Left ventricle myocardium superior (tissue), 1 donor: ENCODE measurements around the gene CREG1. TPM values are rescaled to one million over a fixed set of nuclear protein-coding genes. Genes with fewer than 3 reads are reported as not detected.
"Not testable (repeated sequence)": the region's sequence is repeated elsewhere in the genome, so short reads cannot be mapped to it uniquely, and the experiment has no call there.

ENCODE experiments used
- ATAC-seq: fragments of 200-7000 bp; cut with Tn5 transposase; one replicate; pipeline ENCODE4 v1.9.1; 2020; ENCODE audit warnings: mild to moderate bottlenecking, moderate library complexity
- DNase-seq: peaks from one replicate; pipeline ENCODE4 v3.0.0-alpha.2; 2020
- intact Hi-C: fragments of 100-400 bp; cut with micrococcal nuclease; formaldehyde crosslinking; loops from one replicate; pipeline ENCODE4 v1.11.0; 2022
- total RNA-seq: library from RNA; stranded (reverse); fragmentation: NEBNext Ultra II Directional; extraction: Animal tissue kit (Norgen Biotek cat#: 25700); gene quantifications from one replicate; pipeline ENCODE4 v1.2.1, GENCODE V29; 2021
- donor health status: DM: no; HTN: yes; CAD: no; lungs with severe emphysema.

CREG1 gene
- total RNA-seq, 1 donor from 2014 or later, result 75.1 TPM

DNA sequence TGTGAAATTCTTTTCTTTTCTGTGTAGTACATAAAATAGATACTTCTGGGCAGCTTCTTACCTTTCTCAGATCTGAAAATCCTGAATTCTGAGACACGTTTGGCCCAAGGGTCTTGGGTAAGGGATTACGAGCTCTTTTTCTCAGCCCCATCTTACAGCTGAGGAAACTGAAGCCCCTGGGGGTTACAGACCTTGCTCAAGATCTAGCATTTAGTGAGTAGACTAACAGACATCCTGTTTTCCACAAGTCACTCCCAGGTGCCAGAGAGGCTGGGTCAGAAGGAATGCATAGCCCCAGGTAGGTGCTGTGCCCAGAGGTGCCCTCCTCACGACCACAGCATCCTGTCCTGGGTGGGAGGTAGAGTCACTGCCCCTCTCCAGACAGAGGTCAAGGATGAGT lies 13.2 kb upstream of the CREG1 start:
- no peak for ATAC-seq
- no peak for DNase-seq
- intact Hi-C loops, result no loop called here

GRCh38 chr1:167565922-167566321 lies 12.4 kb upstream of the CREG1 start:
- intact Hi-C loops, result no loop called here
- DNase-seq (no peak), ATAC-seq (no peak)

- no peak for DNase-seq
- intact Hi-C loops, result no loop called here
- peak; percentile 73 for ATAC-seq
These were observed 11.2 kb upstream of the CREG1 start for GRCh38 chr1:167564612-167565270.

DNA sequence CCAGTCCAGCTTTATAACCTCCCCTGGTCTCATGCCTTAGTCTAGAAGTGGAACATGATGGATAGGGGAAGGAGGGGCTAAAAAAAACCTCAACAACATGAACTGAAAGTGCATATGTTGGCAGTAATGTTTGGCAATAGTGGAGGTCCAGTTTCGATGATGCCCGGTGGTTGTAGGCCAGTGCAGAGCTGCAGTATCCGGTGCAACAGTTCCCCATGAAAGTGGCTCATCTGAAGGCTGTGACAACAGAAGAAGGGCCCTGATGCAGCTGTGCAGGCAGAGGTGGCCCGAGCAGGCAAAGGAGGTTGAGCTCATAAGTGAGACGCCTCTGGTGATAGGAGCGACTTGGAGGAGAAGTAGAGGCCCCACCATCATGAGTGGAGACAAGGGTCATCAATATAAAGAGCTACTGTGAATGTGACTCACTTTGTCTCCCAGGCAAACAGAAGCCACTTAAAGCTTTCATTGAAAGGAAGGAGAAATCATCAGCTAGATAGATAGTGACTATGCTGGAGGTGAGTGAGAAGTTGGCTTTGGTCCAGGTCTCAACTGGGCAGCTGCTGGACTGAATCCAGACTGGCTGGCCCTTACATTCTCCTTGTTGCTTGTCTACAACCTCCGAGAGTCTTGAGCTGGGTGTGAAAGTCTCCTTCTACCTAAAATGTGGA lies 10.2 kb upstream of the CREG1 start:
- DNase-seq (no peak), ATAC-seq (peak; percentile 76)
- intact Hi-C loops, result no loop called here

- intact Hi-C loops, result no loop called here
These were observed 9.1 kb upstream of the CREG1 start for GRCh38 chr1:167562702-167563101.

GRCh38 chr1:167561753-167562152 lies 8.2 kb upstream of the CREG1 start:
- DNase-seq (no peak), ATAC-seq (no peak)
- intact Hi-C loops, result no loop called here

More at GRCh38 chr1:167562702-167563101, 9.1 kb upstream of the CREG1 start:
- no peak for ATAC-seq
- DNase-seq, result no peak

DNA sequence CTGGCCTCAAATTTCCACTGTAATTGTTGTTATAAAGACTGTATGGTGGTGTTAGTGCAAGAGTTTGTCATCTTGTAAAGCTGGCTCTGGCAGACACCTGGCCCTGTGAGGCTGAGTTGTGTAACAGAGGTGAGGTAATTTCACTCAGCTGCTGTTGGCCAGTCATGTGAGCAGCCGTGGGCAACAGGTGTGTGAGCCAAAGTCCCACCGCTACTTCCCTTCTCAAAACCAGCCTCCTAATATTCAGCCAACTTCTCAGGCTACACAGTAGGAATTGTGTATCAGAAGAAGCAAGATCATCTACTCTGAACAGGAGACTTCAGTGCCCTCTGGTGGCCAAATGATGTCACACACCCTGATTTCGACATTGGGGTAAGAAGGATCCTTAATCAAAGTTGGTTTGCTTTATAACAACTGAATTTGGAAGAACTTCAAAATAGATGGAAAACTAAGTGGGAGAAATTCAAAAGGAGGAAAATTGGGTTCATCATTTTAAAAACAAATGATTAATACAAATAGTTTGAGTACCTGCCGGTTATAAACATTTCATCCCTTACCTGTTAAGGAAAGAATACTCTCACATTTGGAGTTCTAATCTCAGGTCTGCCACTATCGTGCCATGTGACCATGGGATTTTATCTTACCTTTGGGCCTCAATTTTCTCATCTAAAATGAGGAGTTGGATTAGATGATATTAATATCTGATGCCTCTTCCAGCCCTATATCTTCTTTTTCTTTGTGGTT lies 2.6 kb upstream of the CREG1 start:
- intact Hi-C loops, result no loop called here
- ATAC-seq, result no peak
- DNase-seq, result peak; percentile 71

DNA sequence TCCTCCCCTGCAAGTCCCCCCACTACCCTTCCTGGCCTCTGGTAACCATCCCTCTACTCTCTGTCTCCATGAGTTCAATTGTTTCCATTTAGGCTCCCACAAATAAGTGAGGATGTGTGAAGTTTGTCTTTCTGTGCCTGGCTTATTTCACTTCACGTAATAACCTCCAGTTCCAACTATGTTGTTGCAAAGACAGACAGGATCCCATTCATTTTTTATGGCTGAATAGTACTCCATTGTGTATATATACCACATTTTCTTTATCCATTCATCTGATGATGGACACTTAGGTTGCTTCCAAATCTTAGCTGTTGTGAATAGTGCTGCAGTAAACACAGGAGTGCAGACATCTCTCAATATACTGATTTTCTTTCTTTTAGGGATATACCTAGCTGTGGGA lies 1.5 kb upstream of the CREG1 start:
- intact Hi-C loops, ATAC-seq, DNase-seq: not testable (repeated sequence)

GRCh38 chr1:167554028-167554779 lies 642 bp upstream of the CREG1 start:
- DNase-seq, result no peak
- intact Hi-C loops, result no loop called here
- ATAC-seq, result no peak

DNA sequence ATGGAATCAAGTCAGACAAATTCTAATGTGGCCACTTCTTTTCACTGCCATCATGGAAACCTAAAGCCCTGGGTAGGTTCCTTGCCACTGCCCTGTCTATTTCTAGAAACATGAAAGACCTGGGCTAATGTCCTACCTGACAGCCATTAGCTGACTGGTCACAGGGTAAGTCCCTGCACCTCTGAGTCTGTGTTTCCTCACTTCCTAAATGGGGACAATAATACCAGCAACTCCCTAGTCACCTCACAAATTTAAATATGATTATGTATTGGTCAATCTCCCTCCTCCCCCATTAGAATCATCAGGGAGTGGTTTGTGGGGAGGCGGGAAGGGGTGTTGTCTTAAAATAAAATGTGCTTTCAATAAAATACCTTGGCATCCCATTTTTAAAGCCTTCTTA lies 2.2 kb downstream of the CREG1 start:
- ATAC-seq (no peak), DNase-seq (no peak)
- intact Hi-C loops, result no loop called here

GRCh38 chr1:167548059-167548932 lies 5.3 kb downstream of the CREG1 start:
- peak; percentile 9 for ATAC-seq
- intact Hi-C loops, result no loop called here

GRCh38 chr1:167546935-167547334 lies 6.6 kb downstream of the CREG1 start:
- intact Hi-C loops, result no loop called here
- ATAC-seq (no peak), DNase-seq (no peak)

More at GRCh38 chr1:167548059-167548932, 5.3 kb downstream of the CREG1 start:
- DNase-seq, result no peak

DNA sequence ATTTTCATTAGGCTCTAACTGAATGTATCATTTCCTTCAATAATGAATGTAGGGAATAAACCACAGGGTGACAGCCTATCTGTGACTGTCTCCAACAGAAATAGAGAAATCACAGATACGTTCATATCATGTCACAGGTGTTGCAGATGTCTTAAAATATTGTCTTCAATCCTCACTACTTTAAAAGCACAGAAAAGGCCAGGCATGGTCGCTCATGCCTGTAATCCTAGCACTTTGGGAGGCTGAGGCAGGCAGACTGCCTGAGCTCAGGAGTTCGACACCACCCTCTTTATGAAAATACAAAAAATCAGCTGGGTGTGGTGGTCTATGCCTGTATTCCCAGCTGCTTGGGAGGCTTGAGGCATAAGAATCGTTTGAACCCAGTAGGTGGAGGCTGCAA lies 8.2 kb downstream of the CREG1 start:
- intact Hi-C loops, result no loop called here
- DNase-seq (no peak), ATAC-seq (no peak)

GRCh38 chr1:167544447-167545093 lies 9.0 kb downstream of the CREG1 start:
- DNase-seq (no peak), ATAC-seq (no peak)
- intact Hi-C loops, result no loop called here

DNA sequence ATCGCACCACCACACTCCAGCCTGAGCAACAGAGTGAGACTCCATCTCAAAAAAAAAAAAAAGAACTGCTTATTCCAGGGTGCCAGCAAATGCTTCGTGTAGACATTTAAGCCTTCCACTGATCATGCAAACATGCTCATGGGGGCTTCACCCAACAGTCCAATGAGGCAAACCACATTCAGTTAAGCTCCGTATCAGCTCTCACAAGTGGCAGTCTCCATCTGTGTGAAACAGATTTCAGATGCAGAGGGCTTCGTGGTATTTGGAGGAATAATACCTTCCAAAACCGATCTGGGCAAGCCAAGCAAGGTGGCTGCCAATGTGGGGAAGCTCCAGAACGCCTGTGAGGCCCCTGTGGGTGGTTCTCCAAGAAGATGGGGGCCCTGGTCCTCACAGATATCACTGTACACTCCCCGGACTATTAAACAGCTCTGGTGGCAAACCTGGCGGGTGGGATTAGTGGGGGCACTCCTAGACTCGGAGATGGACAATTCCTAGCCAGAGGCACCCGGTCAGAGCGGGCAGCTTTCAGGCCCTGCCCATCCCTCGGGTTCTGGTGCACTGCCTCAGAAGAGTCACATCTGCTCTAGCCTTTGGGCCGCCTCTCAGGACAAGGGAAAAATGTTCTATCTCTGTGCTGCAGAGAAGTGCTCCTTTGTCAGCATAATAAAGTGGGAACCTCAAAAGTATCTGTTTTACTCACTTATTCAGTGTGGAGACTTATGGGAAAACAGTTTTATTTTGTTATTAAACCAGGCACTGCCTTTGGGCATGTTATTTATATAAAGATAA lies 10.2 kb downstream of the CREG1 start:
- ATAC-seq (peak; percentile 30), DNase-seq (no peak)
- intact Hi-C loops, result no loop called here

DNA sequence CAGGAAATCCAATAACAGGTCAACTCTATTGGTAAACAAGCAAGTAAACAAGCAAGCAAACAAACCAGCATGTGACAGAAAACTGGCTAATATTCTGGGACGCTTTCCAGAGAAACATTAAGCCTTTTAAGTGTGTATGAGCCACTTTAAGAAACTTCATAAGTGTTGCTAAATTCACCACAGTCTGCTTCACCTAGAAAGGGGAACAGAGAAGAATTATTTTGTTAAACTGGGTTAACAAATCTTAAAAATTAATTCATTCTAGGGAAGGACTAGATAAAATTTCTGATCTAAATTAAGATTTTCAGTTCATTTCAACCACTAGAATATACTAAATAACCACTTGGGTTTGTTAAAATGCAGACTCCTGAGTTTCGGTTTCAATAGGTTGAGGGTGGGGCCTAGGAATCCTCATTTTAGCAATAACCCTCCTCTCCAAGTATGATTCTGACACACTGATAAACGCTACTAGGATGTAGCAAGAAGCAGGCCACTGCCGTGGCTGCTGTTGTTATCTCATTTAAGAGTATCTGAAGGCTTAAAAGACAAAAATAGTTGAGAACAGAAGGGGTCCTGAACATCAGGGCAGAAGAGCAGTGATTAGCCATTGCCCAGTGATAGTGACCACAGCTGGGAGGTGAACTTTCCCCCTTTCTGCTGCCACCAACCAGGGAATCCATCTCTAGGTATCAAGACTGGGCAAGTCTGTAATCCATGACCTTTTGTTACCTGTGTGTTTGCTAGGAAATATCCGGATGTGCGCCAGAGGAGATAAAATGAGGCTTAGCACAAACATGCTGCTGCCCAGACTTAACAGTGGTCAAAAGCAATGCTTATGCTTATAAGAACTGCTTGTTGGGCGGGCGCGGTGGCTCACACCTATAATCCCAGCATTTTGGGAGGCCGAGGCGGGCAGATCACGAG lies 11.2 kb downstream of the CREG1 start:
- DNase-seq (no peak), ATAC-seq (no peak)
- intact Hi-C loops, result no loop called here
